Measurements from ENCODE around the gene SERTM2.

- TF ChIP-seq CTCF (IDR thresholded peaks at IDR 0.05 in 2 of 3, conservative IDR thresholded peaks at IDR 0.05 in 1 of 3; ENCODE audit: borderline replicate concordance in 1 of 3, insufficient read depth in 1 of 3, low read depth in 2 of 3, low read length in 2 of 3) (no peak), ZNF274 (IDR thresholded peaks at IDR 0.05; ENCODE audit: low read depth, low read length) (no peak), POLR2A (IDR thresholded peaks at IDR 0.05; ENCODE audit: borderline replicate concordance, extremely low read depth, insufficient read depth, insufficient read length) (no peak), SP1 (IDR thresholded peaks at IDR 0.05; ENCODE audit: low read depth) (no peak), REST (IDR thresholded peaks at IDR 0.05; ENCODE audit: low read depth) (no peak), SRF (IDR thresholded peaks at IDR 0.05; ENCODE audit: low read depth) (no peak), ZBTB33 (IDR thresholded peaks at IDR 0.05; ENCODE audit: extremely low read depth, insufficient replicate concordance, low read length) (no peak), ZFX (IDR thresholded peaks at IDR 0.05) (no peak), CEBPB (IDR thresholded peaks at IDR 0.05; ENCODE audit: low read depth) (no peak), ELF1 (IDR thresholded peaks at IDR 0.05; ENCODE audit: borderline replicate concordance, low read depth) (no peak), EGR1 (IDR thresholded peaks at IDR 0.05; ENCODE audit: low read depth) (no peak), JUND (IDR thresholded peaks at IDR 0.05) (no peak), RAD21 (IDR thresholded peaks at IDR 0.05; ENCODE audit: low read depth) (no peak), EZH2phosphoT487 (IDR thresholded peaks at IDR 0.05; ENCODE audit: borderline replicate concordance) (no peak)
These were observed 19.4 kb upstream of the SERTM2 start for GRCh38 chrX:111492085-111492484.

Data from HCT116 (cell line).